Thoracic aorta (tissue), 2 donors: ENCODE results near the gene UBE2Q1. TPM values are rescaled to one million over a fixed set of nuclear protein-coding genes. Genes with fewer than 3 reads are reported as not detected.

ENCODE experiments used
- ATAC-seq: fragments of 150-250 bp; one replicate; pipeline ENCODE4 v1.8.0; 2017; ENCODE audit warnings: low read depth; ENCODE audit not compliant: insufficient number of reproducible peaks, low FRiP score
- DNase-seq: peaks from one replicate; pipeline ENCODE4 v3.0.0-alpha.2; 2020; ENCODE audit warnings: low spot score
- H3K27ac ChIP-seq, 2 donors: fragments of 200-600 bp; sonication (generic); 1 replicate in 1 of 2; 2 replicates in 1 of 2; pipeline ENCODE4 v1.5.1; 2016; ENCODE audit warnings: mild to moderate bottlenecking in 2 of 2, moderate library complexity in 2 of 2
- H3K27me3 ChIP-seq: fragments of 200-600 bp; sonication (generic); replicated peaks from 2 replicates; pipeline ENCODE4 v1.6.0; 2016; ENCODE audit warnings: mild to moderate bottlenecking; ENCODE audit not compliant: insufficient read depth
- H3K36me3 ChIP-seq: fragments of 200-600 bp; sonication (generic); one replicate; pipeline ENCODE4 v1.5.1; 2016
- H3K4me1 ChIP-seq, 2 donors: fragments of 200-600 bp; sonication (generic); 1 replicate in 1 of 2; 2 replicates in 1 of 2; pipeline versions ENCODE4 v1.5.1 to v1.6.0; 2016; ENCODE audit warnings: low read depth in 2 of 2, mild to moderate bottlenecking in 1 of 2; ENCODE audit not compliant: control insufficient read depth in 1 of 2
- H3K4me3 ChIP-seq: fragments of 200-600 bp; sonication (generic); 2 replicates; pipeline ENCODE4 v1.5.1; 2016; ENCODE audit warnings: mild to moderate bottlenecking
- H3K9me3 ChIP-seq: fragments of 200-600 bp; sonication (generic); 2 replicates; pipeline ENCODE4 v1.5.1; 2016
- total RNA-seq, 2 donors: library from RNA; depleted of rRNA; stranded (reverse); fragments of >200 nt; gene quantifications; one replicate each; pipeline versions ENCODE4 v1.1.0 to v1.2.3, GENCODE V29; 2016
- TF ChIP-seq, protein P1 (sequence below): fragments of 200-600 bp; sonication (generic); IDR thresholded peaks from one replicate; pipeline ENCODE4 v1.5.1; 2019; ENCODE audit warnings: antibody characterized with exemption

The UBE2Q1 gene
- total RNA-seq, 2 donors from 2014 or later, result 28.4 to 49.5 TPM

DNA sequence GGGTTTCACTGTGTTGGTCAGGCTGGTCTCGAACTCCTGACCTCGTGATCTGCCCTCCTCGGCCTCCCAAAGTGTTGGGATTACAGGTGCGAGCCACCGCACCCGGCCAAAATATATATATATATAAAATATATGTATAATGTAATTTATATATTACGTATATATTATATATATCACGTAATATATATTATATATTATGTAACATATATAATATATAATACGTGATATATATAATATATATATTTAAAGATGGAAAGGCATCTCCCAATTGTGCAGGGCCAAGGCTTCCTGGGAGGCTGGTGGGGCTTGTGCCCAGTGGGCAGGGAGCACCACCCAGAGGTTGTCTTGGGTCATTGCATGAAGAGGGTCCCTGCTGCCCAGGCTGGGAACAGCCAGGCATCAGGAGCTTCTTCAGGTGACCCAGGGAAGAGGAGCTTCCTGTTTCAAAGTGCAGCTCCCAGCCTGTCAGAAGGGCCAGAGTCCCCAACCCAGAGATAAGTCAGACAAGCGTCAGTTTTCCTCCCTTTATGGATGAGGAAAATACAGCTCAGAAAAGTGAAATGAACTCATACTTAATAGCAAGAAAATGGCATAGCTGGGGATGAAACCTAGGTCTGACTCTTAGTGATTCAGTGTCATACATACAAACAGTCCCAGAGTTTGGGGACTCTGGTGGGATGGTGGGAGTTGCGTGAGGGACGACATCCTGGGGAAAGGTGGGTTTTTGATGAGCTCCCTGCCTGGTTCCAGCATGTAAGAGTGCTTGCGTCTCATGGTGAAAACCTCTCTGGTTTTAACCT, 12.0 kb downstream of the UBE2Q1 start:
- H3K4me3 ChIP-seq, result no peak overlapping the region
- H3K27ac ChIP-seq, result no peak overlapping the region
- DNase-seq (no peak), ATAC-seq (no peak)
- TF ChIP-seq, protein P1, sequence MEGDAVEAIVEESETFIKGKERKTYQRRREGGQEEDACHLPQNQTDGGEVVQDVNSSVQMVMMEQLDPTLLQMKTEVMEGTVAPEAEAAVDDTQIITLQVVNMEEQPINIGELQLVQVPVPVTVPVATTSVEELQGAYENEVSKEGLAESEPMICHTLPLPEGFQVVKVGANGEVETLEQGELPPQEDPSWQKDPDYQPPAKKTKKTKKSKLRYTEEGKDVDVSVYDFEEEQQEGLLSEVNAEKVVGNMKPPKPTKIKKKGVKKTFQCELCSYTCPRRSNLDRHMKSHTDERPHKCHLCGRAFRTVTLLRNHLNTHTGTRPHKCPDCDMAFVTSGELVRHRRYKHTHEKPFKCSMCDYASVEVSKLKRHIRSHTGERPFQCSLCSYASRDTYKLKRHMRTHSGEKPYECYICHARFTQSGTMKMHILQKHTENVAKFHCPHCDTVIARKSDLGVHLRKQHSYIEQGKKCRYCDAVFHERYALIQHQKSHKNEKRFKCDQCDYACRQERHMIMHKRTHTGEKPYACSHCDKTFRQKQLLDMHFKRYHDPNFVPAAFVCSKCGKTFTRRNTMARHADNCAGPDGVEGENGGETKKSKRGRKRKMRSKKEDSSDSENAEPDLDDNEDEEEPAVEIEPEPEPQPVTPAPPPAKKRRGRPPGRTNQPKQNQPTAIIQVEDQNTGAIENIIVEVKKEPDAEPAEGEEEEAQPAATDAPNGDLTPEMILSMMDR, result peak; percentile 53
- no peaks in the 10 kb centered on the region for H3K9me3 ChIP-seq
- peaks cover 27% of the 10 kb centered on the region for H3K36me3 ChIP-seq
- H3K4me1 ChIP-seq, result peaks cover 0 to 9% of the 10 kb centered on the region in 2 donors
- H3K27me3 ChIP-seq, result no peaks in the 10 kb centered on the region

DNA sequence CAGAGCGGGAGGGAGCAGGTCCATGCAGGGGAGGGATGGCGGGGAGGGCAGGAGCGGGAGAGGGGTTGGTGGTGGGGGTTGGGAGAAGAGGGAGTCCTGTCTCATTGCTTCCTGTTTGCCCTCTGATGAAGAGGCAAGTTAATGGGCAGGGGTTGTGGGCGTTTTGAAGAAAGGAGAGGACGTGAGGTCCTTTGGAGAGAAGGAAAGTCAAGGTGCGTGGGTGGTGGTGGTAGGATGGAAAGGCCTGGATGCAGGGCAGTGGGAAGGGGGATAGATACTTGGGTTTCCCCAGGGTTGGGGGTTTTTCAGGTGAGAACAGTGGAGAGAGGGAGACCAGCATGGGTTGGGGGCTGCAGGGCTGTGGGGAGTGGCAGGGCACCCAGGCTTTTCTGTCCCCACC, 17.2 kb downstream of the UBE2Q1 start:
- Histone ChIP-seq H3K4me1 (no peaks in the 10 kb centered on the region), H3K27ac (no peak overlapping the region), H3K36me3 (no peaks in the 10 kb centered on the region), H3K9me3 (no peaks in the 10 kb centered on the region), H3K27me3 (no peaks in the 10 kb centered on the region), H3K4me3 (no peak overlapping the region)
- DNase-seq, result no peak
- ATAC-seq, result no peak
- TF ChIP-seq, protein P1, result no peak

DNA sequence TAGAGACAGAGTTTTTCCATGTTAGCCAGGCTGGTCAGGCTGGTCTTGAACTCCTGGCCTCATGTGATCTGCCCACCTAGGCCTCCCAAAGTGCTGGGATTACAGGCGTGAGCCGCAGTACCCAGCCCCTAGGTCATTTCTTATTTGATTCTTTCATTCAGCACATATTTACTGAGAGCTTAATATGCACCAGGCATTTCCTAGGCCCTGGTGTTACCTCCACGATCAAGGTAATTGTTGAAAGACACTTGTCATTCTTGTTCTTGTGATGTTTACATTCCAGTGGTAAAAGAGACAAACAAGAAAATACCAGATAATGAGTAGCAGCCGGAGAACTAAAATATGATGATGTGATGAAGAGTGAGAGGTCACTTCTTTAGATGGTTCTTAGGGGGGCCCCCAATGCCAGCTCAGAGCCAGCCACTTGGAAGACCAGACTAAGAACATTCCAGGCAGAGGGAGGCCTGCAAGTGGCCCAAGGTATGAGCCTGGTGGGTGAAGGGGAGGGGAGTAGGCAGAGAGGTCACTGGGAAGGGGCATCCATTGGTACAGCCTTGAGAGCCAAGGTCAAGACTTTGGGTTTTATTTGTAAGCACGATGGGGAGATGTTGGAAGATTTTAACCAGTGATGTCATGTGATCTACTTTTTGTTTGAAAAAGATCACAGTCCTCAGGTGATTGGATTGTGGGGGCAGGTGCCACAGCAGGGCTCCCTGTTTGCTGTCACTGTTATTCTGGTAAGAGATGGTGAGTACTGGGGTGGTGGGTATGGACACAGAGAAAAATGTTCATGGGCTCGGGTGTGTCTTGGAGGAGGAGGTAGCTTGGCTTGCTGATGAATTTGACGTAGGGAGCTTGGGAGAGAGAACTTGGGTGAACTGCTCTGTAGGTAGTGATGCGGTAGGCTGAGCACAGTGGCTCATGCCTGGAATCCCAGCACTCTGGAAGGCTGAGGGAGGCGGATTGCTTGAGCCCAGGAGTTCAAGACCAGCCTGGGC, 18.7 kb downstream of the UBE2Q1 start:
- Histone ChIP-seq H3K9me3 (no peaks in the 10 kb centered on the region), H3K27me3 (no peaks in the 10 kb centered on the region), H3K27ac (no peak overlapping the region), H3K4me1 (no peaks in the 10 kb centered on the region), H3K4me3 (no peak overlapping the region), H3K36me3 (no peaks in the 10 kb centered on the region)
- ATAC-seq, result no peak
- TF ChIP-seq, protein P1, result no peak
- no peak for DNase-seq

DNA sequence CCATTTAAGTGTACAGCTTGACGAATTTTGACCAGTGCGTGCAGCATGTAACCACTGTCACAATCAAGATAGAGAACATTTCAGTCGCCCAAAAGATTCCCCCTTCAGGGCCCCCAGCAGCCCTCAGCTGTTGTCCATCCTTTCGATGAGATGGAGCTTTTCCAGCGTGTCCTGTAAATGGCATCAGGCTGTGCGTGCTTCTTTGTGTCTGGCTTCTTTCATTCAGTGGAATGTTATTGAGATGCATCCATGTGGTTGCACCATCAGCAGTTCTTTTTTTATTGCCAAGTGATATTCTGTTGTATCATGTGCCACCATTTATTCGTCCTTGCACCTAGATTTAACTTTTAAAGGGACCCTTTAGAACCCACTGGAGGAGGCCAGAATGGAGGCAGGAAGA, 21.9 kb downstream of the UBE2Q1 start:
- TF ChIP-seq, protein P1, result no peak

More for the DNA sequence above, 21.9 kb downstream of the UBE2Q1 start:
- H3K4me1 ChIP-seq, result no peaks in the 10 kb centered on the region
- H3K4me3 ChIP-seq, result no peak overlapping the region
- no peaks in the 10 kb centered on the region for H3K36me3 ChIP-seq
- no peak for ATAC-seq
- H3K27ac ChIP-seq, result no peak overlapping the region
- no peaks in the 10 kb centered on the region for H3K9me3 ChIP-seq
- H3K27me3 ChIP-seq, result no peaks in the 10 kb centered on the region
- no peak for DNase-seq
